CD14-positive monocyte (primary cell): ENCODE measurements around the gene GRIK5. TPM values are rescaled to one million over a fixed set of nuclear protein-coding genes. Genes with fewer than 3 reads are reported as not detected.

ENCODE experiments used
- DNase-seq, 3 donors: peaks; one replicate each; pipeline ENCODE4 v3.0.0-alpha.2; 2011 to 2022
- H2AFZ ChIP-seq: 2 replicates; pipeline ENCODE4 v1.6.0; 2012; ENCODE audit warnings: mild to moderate bottlenecking, low read depth, low read length, inconsistent platforms; ENCODE audit not compliant: insufficient read depth, poor library complexity, severe bottlenecking
- H3K27ac ChIP-seq, 2 donors: 1 replicate in 1 of 2; 2 replicates in 1 of 2; pipeline ENCODE4 v1.5.1; 2012 to 2013; ENCODE audit warnings: low read length in 2 of 2, control low read depth in 1 of 2, inconsistent platforms in 1 of 2, low read depth in 1 of 2, mild to moderate bottlenecking in 1 of 2
- H3K27me3 ChIP-seq, 2 donors: one replicate each; pipeline versions ENCODE4 v1.6.0 to v1.6.1; 2011 to 2013; ENCODE audit warnings: low read length in 2 of 2; ENCODE audit not compliant: control insufficient read depth in 2 of 2, insufficient read depth in 2 of 2
- H3K36me3 ChIP-seq, 2 donors: replicated peaks in 1 of 2; 1 replicate in 1 of 2; 2 replicates in 1 of 2; pipeline versions ENCODE4 v1.5.1 to v1.6.1; 2012 to 2013; ENCODE audit warnings: low read length in 2 of 2, control low read depth in 1 of 2, inconsistent platforms in 1 of 2, mild to moderate bottlenecking in 1 of 2; ENCODE audit not compliant: insufficient read depth in 2 of 2, control insufficient read depth in 1 of 2
- H3K4me1 ChIP-seq, 2 donors: 1 replicate in 1 of 2; 2 replicates in 1 of 2; pipeline versions ENCODE4 v1.5.1 to v1.6.1; 2012 to 2013; ENCODE audit warnings: low read length in 2 of 2, control low read depth in 1 of 2, inconsistent platforms in 1 of 2, mild to moderate bottlenecking in 1 of 2, moderate library complexity in 1 of 2; ENCODE audit not compliant: insufficient read depth in 2 of 2, control insufficient read depth in 1 of 2
- H3K4me2 ChIP-seq: replicated peaks from 2 replicates; pipeline ENCODE3; 2012; ENCODE audit warnings: low read length, moderate library complexity, mild to moderate bottlenecking; ENCODE audit not compliant: poor library complexity, severe bottlenecking; ENCODE audit errors: extremely low read depth
- H3K4me3 ChIP-seq, 3 experiments: fragments of 200-600 bp in 1 of 3; sonication (generic) in 1 of 3; replicated peaks in 1 of 3; 1 replicate in 2 of 3; 2 replicates in 1 of 3; pipeline ENCODE4 v1.5.1; 2011 to 2013; ENCODE audit warnings: low read length in 3 of 3, mild to moderate bottlenecking in 3 of 3, control low read depth in 2 of 3, low read depth in 2 of 3, inconsistent platforms in 1 of 3, moderate library complexity in 1 of 3
- H3K79me2 ChIP-seq: 2 replicates; pipeline ENCODE4 v1.6.0; 2012; ENCODE audit warnings: mild to moderate bottlenecking, control low read depth, inconsistent platforms, low read length, moderate library complexity; ENCODE audit not compliant: insufficient read depth
- H3K9ac ChIP-seq: 2 replicates; pipeline ENCODE4 v1.6.0; 2017; ENCODE audit warnings: low read length, mild to moderate bottlenecking; ENCODE audit not compliant: insufficient read depth, poor library complexity, severe bottlenecking
- H3K9me3 ChIP-seq, 2 donors: replicated peaks in 1 of 2; 1 replicate in 1 of 2; 2 replicates in 1 of 2; pipeline versions ENCODE4 v1.5.1 to v1.6.1; 2012 to 2013; ENCODE audit warnings: low read length in 2 of 2, control low read depth in 1 of 2; ENCODE audit not compliant: control insufficient read depth in 1 of 2, insufficient read depth in 1 of 2
- H4K20me1 ChIP-seq: 2 replicates; pipeline ENCODE4 v1.6.0; 2012; ENCODE audit warnings: mild to moderate bottlenecking, low read length, control low read depth, moderate library complexity; ENCODE audit not compliant: insufficient read depth
- H3K27ac Mint-ChIP-seq, 7 donors: one replicate each; pipeline ENCODE4 v1.8.0; 2020; ENCODE audit warnings: mild to moderate bottlenecking in 7 of 7, mixed read lengths in 7 of 7, moderate library complexity in 6 of 7, inconsistent platforms in 2 of 7
- H3K27me3 Mint-ChIP-seq, 3 donors: one replicate each; pipeline ENCODE4 v1.8.0; 2021 to 2022; ENCODE audit warnings: low read depth in 3 of 3, mild to moderate bottlenecking in 3 of 3, mixed read lengths in 3 of 3, moderate library complexity in 3 of 3, inconsistent platforms in 1 of 3
- H3K36me3 Mint-ChIP-seq, 2 donors: one replicate each; pipeline ENCODE4 v1.8.0; 2020; ENCODE audit warnings: mixed read lengths in 2 of 2, inconsistent platforms in 1 of 2, mild to moderate bottlenecking in 1 of 2
- H3K4me1 Mint-ChIP-seq: one replicate; pipeline ENCODE4 v1.8.0; 2020; ENCODE audit warnings: mild to moderate bottlenecking, mixed read lengths
- H3K4me3 Mint-ChIP-seq, 2 donors: one replicate each; pipeline ENCODE4 v1.8.0; 2020; ENCODE audit warnings: mild to moderate bottlenecking in 2 of 2, mixed read lengths in 2 of 2, moderate library complexity in 1 of 2
- H3K9me3 Mint-ChIP-seq, 7 donors: one replicate each; pipeline ENCODE4 v1.8.0; 2020 to 2022; ENCODE audit warnings: mixed read lengths in 7 of 7, mild to moderate bottlenecking in 6 of 7, moderate library complexity in 6 of 7, inconsistent platforms in 2 of 7
- WGBS: methylation state at CpG from one replicate; pipeline ENCODE4 v1.1.5; 2013; ENCODE audit warnings: missing lambda C conversion rate; ENCODE audit not compliant: insufficient coverage; 5-methylcytosine and 5-hydroxymethylcytosine counted together
- intact Hi-C, 2 donors: fragments of 100-400 bp; cut with micrococcal nuclease; formaldehyde crosslinking; loops; one replicate each; pipeline versions ENCODE4 v1.15.0 to v1.15.1; 2023
- polyA plus RNA-seq, 3 donors: library from polyadenylated mRNA; depleted of rRNA in 1 of 3; unstranded in 2 of 3; stranded (reverse) in 1 of 3; fragments of 300-500 nt in 2 of 3; fragments of >200 nt in 1 of 3; fragmentation: Illumina TruSeq in 2 of 3; gene quantifications; 1 replicate in 2 of 3; 2 replicates in 1 of 3; pipeline ENCODE4 v1.2.3, GENCODE V29; 2012 to 2021
- TF ChIP-seq, protein P1 (sequence below): fragments of 200-600 bp; IDR thresholded peaks from one replicate; pipeline ENCODE4 v1.8.0; 2022; ENCODE audit warnings: antibody characterized with exemption, mild to moderate bottlenecking

Gene GRIK5
- polyA plus RNA-seq, 3 donors: 0.12 to 0.28 TPM; not detected in 1

DNA sequence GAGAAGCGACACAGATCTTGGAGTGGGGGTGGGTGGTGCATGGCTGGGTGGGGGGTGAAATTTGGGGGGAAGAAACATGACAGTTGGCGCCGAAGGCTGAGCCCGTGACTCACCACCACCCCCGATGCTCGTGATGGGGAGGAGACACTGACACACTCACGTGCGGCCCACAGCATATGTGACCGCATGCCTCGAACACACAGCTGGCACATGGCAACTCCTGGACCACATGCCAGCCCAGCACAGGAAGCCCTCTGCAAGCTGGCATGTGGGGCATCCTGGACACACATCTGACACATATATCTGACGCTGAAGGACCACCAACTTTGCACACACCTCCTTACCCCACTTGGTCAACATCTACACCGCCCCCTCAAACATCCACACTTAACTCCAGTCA, 1.2 kb upstream of the GRIK5 start:
- 92% methylated on average over 9 of the region's 12 CpGs for WGBS
- TF ChIP-seq, protein P1, sequence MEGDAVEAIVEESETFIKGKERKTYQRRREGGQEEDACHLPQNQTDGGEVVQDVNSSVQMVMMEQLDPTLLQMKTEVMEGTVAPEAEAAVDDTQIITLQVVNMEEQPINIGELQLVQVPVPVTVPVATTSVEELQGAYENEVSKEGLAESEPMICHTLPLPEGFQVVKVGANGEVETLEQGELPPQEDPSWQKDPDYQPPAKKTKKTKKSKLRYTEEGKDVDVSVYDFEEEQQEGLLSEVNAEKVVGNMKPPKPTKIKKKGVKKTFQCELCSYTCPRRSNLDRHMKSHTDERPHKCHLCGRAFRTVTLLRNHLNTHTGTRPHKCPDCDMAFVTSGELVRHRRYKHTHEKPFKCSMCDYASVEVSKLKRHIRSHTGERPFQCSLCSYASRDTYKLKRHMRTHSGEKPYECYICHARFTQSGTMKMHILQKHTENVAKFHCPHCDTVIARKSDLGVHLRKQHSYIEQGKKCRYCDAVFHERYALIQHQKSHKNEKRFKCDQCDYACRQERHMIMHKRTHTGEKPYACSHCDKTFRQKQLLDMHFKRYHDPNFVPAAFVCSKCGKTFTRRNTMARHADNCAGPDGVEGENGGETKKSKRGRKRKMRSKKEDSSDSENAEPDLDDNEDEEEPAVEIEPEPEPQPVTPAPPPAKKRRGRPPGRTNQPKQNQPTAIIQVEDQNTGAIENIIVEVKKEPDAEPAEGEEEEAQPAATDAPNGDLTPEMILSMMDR: no peak
- no peak overlapping the region for H3K4me2 ChIP-seq
- H3K4me1 ChIP-seq: peaks cover 23 to 28% of the 10 kb centered on the region in 2 donors
- peaks cover 0 to 21% of the 10 kb centered on the region in 2 donors for H3K27me3 ChIP-seq
- Mint-ChIP-seq H3K4me1 (peaks cover 13% of the 10 kb centered on the region), H3K4me3 (peak overlapping the region in 1 of 2 donors; percentile 29), H3K27me3 (peaks cover 0 to 12% (median 12%) of the 10 kb centered on the region in 3 donors), H3K27ac (peak overlapping the region in 1 of 7 donors; percentile 42), H3K9me3 (peaks cover 0 to 3% (median 0%) of the 10 kb centered on the region in 7 donors), H3K36me3 (no peaks in the 10 kb centered on the region)
- no peak overlapping the region for H3K27ac ChIP-seq
- intact Hi-C loops: no loop called here
- no peaks in the 10 kb centered on the region for H3K9me3 ChIP-seq
- H3K4me3 ChIP-seq: no peak overlapping the region
- no peaks in the 10 kb centered on the region for H4K20me1 ChIP-seq
- H2AFZ ChIP-seq: no peak overlapping the region
- peaks cover 3% of the 10 kb centered on the region for H3K79me2 ChIP-seq
- no peaks in the 10 kb centered on the region for H3K36me3 ChIP-seq
- no peak overlapping the region for H3K9ac ChIP-seq
- DNase-seq: no peak

GRCh38 chr19:42068756-42069571, 1.0 kb downstream of the GRIK5 start:
- H3K4me1 Mint-ChIP-seq: peaks cover 4% of the 10 kb centered on the region
- peaks cover 0 to 3% (median 0%) of the 10 kb centered on the region in 7 donors for H3K9me3 Mint-ChIP-seq
- under 1% methylated on average over 23 of the region's 29 CpGs for WGBS
- no peaks in the 10 kb centered on the region for H3K79me2 ChIP-seq
- H3K27me3 ChIP-seq: peaks cover 0 to 21% of the 10 kb centered on the region in 2 donors
- H3K36me3 ChIP-seq: no peaks in the 10 kb centered on the region
- H3K4me3 Mint-ChIP-seq: no peak overlapping the region
- no peak overlapping the region for H3K27ac Mint-ChIP-seq
- H3K4me3 ChIP-seq: peak overlapping the region in 2 of 3 experiments; percentile 4 to 63
- no peak overlapping the region for H3K27ac ChIP-seq
- no peaks in the 10 kb centered on the region for H3K9me3 ChIP-seq
- peaks cover 18 to 19% of the 10 kb centered on the region in 2 donors for H3K4me1 ChIP-seq
- TF ChIP-seq, protein P1: no peak
- H3K9ac ChIP-seq: peak overlapping the region; percentile 42
- peak overlapping the region; percentile 59 for H2AFZ ChIP-seq
- DNase-seq: no peak
- peaks cover 0 to 10% (median 8%) of the 10 kb centered on the region in 3 donors for H3K27me3 Mint-ChIP-seq
- H4K20me1 ChIP-seq: no peaks in the 10 kb centered on the region
- intact Hi-C loops: no loop called here
- H3K4me2 ChIP-seq: peak overlapping the region; percentile 71
- no peaks in the 10 kb centered on the region for H3K36me3 Mint-ChIP-seq
